Hepatocyte (in vitro differentiated cells): ENCODE results near the gene SERTAD2.

ENCODE experiments used
- CTCF ChIP-seq: fragments of 200-600 bp; sonication (generic); IDR thresholded peaks from 2 replicates; pipeline ENCODE4 v1.5.1; 2016; ENCODE audit warnings: antibody characterized with exemption, mild to moderate bottlenecking; ENCODE audit not compliant: poor library complexity
- EZH2 ChIP-seq: fragments of 200-600 bp; sonication (generic); IDR thresholded peaks from 2 replicates; pipeline ENCODE4 v1.6.1; 2016; ENCODE audit warnings: antibody characterized with exemption, mild to moderate bottlenecking, borderline replicate concordance

GRCh38 chr2:64623242-64623850, 30.4 kb downstream of the SERTAD2 start:
- no peak for TF ChIP-seq CTCF
- no peak for TF ChIP-seq EZH2
